CD1c-positive myeloid dendritic cell (primary cell): ENCODE measurements around the gene EPN2.

Experiments used
- DNase-seq: peaks from one replicate; pipeline ENCODE4 v3.0.0-alpha.2; 2016; ENCODE audit errors: extremely low spot score

EPN2 gene

DNA sequence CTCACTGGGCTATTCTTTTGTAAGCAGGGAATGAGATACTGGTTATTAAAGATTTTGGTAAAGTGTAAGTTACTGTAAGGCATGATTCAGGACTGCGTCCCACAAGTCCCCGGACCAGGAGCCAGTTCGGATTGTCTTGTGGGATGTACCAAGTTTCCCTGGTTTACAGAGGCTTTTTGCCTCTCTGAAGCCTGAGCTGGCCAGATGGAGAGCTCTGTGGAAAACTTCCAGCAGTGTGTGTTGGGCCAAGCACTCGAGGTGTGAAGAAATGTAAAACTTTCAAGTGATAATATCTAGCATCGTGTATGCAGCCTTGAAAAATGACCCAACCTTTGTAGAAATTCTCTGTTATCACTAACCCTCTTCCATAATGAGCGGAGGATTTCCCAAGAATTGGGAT lies 2.4 kb downstream of the EPN2 start:
- DNase-seq = no peak

DNA sequence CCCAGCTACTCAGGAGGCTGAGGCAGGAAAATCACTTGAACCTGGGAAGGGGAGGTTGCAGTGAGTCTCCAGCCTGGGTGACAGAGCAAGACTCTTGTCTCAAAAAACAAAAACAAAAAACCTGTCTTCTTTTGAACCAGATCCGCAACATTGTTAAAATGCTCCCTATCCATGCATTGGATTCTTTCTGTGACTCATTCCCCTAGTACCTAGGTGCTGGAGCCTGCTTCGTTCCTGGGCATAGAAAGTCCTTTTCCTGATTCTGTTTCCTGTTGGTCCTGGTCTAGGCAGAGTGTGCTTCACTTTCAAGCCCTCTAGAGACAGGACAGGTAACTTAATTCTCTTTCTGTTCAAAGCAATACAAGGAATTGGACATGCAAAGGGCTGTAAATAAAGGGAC lies 5.2 kb downstream of the EPN2 start:
- no peak for DNase-seq

DNA sequence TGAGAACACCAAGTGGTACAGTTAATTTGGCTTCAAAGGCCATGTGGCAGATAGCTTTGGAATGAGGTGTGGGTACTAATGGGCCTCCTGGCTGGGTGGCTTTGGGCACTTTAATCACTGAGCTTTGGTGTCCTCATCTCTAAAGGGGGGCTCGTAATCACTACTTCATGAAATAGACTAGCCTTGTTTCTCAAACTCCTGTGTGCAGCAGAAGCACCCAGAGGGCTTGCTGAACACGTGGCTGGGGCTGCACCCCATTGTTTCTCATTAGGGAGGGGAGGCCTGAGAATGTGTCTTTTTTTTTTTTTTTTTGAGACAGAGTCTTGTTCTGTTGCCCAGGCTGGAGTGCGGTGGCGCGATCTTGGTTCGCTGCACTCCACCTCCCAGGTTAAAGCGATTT lies 5.8 kb downstream of the EPN2 start:
- no peak for DNase-seq

DNA sequence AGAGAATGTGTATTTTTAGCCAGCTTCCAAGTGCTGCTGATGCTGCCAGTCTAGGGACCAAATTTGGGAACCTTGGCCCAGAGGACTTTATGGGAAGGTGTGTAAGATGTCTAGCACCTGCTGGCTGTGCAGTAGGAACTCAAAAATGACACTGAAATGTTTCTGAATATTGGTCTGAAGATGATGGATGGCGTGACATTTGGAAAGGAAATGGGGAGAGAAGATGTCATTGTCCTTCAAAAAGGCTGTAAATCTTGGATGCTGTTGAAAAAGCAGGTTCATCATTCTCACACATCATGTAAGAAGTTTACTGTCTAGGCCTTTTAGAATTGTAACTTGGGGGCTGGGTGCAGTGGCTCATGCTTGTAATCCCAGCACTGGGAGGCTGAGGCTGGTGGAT lies 6.7 kb downstream of the EPN2 start:
- DNase-seq = no peak

DNA sequence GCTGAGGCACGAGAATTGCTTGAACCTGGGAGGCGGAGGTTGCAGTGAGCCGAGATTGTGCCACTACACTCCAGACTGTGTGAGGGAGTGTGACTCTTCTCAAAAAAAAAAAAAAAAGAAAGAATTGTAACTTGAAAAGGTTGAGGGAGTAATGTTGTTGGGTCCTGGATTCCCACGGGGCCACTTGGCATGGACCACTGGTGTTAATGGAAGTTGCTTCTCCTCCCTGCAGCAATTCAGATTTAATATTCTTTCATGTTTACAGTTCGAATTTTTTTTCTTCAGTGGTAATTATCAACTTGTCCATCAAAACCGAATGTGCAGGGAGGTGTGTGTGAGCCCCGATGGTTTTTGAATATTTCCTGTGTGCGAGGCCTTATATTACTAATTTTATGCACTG lies 7.2 kb downstream of the EPN2 start:
- DNase-seq = no peak

DNA sequence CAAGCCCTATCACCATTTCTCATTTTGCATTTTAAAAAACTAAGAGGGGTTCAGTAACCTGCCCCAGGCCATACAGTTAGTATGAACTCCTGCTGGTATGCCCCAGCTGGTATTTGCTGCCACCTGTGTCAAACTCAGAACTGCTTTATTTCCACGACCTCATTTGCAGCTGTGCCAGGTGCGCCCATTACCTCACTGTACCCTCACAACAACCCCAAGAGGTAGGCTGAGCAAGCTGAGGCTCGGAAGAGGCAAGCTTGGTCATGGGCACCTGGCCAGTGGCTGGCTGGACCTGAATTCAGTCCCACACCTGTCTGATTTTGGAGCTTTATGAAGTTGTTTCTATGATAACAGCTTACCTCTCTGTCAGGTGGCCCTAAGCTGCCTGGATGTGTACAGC lies 7.6 kb downstream of the EPN2 start:
- no peak for DNase-seq

DNA sequence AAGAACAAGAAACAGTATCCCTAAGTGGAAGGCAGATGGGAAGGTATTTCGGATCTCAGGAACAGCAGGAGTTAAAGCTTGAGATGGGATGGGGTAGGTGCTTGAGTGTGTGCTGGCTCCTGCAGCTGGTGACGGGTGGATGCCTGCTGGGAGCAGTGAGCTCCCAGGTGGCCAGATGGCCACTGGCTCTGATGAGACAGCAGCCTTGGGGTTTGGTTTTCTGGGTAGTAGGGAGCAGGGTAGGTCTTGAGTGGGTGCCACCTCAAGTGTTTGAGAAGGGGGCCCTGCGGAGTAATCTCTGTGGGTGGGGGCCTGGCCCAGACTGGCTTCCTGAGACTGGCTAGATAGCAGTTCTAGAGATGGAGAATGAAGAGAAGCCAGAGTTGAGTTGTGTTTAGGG lies 10.3 kb downstream of the EPN2 start:
- DNase-seq = no peak

DNA sequence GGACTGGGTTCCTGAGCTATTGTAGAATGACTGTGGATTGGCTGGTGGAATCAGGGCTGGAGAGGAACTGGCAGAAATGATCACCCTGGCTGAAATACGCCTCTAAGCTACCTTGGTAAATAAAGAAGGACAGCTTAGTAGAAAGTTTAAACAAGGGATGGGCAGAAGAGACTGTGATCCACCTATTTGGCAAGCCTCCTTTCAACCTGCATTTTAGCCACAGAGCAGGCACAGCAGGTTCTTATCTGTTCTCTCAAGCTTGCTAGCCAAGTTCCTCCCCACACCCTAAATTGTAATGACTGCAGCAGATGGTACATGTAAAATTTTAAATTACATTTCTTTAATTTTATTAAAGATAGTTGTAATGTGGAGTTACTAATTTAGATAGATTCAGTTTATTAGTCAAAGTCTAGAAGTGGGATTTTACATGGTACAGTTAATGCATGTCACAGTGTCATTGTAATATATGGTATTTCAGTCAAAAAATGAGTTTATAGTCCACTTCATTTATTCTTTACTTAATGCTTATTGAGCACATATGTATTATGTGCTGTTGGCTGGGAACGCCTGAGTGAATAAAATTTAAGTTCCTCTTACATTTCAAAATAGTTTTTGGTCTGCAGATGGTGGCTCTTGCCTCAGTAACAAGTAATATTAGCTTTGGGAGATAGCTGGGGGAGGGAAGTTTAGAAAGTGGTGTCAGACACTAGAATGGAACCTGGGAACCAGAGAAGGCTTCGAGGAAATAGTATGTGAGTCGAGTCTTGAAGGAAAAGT lies 11.2 kb downstream of the EPN2 start:
- no peak for DNase-seq

DNA sequence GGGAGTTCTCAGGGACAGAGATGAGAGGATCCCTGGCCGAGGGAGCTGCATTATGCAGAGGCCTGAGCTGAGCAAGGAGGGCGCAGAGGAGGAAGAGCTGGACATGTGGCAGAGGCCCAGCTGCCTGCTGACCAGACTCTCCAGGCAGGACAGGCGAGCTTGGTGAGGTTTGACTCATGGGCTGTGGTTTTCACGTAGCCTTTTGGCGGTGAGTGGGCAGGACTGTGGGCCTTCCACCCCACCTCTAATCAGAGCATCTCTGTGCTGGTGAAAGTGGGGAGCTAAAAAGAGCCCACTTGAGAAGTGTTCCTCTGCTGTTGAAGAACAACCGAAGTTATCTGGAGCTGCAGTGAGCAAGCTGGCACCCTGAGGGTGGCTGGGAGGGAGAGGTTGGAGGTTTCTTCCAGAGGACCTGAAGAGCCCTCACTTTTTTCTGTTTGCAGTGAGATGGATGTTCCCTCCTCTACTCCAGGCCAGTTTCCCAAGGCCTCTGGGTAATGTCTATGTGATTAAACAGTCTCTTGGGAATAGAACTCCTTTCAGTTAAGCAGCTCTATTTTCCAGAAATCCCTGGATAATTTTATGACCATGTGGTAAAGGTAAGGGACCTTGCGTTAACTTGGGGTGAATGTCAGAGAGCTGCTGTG lies 11.9 kb downstream of the EPN2 start:
- no peak for DNase-seq

DNA sequence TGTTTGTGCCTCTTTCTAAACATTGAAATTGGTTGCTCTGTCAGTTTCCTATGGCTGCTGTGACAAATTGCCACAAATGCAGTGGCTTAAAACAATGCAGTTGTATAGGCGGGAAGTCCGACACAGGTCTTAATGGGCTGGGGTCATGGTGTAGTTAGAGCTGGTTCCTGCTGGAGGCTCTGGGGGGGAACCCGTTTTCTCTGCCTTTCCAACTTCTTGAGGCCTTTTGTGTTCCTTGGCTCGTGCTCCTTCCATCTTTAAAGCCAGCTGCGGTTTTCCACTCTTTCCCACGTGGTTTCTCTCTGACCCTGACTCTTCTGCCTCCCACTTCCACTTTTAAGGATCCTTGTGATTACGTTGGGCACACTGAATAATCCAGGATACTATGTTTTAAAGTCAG lies 12.5 kb downstream of the EPN2 start:
- DNase-seq = no peak

DNA sequence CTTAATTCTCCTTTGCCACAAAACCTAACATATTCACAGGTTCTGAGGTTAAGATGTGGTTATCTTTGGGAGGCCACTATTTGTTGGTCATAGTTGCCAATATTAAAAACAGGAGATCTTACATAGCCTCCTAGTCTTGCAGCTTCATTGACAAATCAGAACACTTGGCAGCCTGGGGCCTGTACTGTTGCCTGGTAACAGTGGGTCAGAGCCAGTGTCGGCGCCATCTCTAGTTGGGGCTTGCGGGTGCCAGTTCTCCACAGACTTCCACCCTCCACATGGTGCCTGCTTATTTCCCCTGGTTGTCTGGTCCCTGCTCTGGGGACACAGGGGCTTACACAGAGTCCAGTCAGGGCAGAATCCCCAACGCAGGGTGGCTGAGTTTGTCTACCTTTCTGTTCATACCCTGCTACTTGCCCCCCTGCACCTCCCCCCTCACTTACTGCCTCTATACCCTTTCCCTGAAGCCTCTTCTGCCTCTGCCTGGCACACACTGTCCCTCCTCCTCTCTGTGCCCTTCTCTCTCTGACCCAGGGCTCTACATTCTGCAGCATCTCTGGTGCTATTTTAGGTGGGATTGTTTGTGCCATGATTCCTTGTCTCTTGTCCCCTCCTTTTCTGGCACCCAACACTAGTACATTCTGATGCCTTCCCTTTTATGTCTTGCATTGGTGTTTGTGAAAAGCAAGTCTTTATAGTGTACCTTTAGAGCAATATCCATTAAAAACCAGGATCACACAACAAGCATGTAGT lies 13.4 kb downstream of the EPN2 start:
- no peak for DNase-seq

DNA sequence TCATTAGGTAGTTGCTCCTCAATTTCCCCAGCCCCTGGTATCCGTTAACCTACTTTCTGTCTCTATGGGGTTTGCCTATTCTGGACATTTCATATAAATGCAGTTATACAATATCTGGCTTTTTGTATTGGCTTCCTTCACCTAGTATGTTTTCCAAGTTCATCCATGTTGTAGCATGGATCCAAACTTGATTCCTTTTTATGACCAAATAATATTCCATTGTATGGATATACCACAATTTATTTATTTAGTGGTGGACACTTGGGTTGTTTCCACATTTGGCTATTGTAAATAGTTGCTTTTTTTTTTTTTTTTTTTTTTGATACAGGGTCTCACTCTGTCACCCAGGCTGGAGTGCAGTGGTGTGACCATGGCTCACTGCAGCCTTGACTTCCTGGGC lies 15.9 kb downstream of the EPN2 start:
- DNase-seq = no peak

DNA sequence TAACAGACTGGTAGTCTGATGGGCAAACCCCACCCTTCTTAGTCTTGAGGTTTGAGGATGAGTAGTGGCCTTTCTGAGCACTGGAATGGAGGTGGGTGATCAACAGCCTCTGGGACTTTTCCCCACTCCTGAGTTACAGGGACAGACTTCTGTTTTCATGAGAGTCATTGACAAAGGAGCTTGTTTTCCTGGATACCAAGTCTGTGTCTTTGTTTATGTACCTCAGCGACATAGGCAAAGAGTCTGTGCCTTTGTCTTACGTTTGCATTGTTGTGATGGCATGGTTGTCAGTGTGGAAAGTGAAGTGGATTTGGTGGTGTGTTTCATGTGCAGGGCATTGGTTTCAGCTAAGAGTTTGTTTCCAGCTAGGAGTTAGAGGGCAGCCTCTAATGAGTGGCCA lies 17.5 kb downstream of the EPN2 start:
- DNase-seq = no peak

DNA sequence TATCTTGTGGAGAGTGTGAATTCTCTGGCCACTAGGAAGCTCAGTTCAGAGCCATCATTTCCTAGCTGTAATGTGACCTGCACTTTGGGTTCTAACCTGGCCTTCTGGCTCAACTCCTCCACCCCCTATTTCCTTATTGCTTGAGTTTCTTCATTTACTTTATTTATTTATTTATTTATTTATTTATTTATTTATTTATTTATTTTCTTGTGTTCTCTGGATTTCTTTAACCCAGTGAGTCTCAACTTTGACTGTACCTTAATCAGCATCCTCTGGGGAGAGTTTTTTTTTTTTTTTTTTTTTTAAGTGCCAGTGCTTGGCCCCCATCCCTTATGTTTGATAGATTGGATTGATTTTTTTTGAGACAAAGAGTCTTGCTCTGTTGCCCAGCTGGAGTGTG lies 18.1 kb downstream of the EPN2 start:
- DNase-seq = no peak

DNA sequence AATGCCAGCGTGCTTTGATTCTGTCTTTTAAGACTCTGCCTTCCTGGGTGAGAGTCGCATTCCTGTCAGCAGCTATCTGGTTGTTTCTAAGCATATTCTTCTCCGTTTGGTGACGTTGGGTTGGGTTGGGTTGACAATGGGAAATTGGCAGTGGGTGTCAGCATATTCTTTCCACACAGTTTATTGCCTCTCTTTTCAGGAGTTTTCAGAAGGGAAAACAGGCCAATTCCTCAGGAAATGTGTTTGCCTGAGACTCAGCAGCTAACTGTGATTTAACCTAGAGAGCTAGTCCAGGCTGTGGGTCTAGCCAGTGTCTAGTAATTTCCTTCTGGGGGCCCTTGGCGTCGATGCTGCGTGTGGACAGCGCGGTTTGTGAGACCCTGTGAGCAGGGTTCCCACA lies 21.2 kb downstream of the EPN2 start:
- DNase-seq = no peak

DNA sequence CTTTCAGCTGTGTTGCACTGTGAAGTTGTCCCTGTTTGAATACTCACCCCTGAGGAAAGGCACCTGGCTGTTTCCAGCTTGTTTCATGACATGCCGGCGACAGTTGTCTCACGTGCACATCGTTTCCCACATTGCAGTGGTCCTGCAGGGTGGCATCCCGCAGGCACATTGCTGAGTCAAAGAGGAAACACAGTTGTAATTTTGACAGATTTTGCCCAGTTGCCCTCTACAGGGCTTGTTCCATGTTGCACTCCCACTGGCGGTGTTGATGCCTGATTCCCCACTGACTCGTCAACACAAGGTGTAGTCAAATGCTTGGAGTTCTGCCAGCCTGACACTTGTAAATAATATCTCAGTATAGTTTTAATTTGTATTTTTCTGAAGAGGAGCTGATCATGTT lies 23.8 kb downstream of the EPN2 start:
- DNase-seq = peak; percentile 33

DNA sequence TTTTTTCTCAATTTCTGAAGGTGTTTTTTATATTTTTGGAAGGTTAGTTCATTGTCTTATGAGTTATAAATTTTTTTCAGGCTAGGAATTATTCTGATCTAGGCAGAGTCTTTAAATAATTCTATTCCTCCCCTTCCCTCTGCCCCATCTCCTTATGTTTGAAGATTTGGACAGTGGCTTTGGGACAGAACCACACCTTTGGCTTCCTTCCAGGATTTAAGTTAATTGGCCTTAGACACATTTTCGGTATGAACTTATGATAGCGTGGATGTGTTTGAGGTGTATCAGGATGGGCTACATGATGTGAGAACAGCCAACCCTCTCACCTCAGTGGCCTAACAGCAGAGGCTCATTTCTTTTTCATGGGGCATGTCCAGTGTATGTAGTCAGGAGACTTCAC lies 24.3 kb downstream of the EPN2 start:
- no peak for DNase-seq

DNA sequence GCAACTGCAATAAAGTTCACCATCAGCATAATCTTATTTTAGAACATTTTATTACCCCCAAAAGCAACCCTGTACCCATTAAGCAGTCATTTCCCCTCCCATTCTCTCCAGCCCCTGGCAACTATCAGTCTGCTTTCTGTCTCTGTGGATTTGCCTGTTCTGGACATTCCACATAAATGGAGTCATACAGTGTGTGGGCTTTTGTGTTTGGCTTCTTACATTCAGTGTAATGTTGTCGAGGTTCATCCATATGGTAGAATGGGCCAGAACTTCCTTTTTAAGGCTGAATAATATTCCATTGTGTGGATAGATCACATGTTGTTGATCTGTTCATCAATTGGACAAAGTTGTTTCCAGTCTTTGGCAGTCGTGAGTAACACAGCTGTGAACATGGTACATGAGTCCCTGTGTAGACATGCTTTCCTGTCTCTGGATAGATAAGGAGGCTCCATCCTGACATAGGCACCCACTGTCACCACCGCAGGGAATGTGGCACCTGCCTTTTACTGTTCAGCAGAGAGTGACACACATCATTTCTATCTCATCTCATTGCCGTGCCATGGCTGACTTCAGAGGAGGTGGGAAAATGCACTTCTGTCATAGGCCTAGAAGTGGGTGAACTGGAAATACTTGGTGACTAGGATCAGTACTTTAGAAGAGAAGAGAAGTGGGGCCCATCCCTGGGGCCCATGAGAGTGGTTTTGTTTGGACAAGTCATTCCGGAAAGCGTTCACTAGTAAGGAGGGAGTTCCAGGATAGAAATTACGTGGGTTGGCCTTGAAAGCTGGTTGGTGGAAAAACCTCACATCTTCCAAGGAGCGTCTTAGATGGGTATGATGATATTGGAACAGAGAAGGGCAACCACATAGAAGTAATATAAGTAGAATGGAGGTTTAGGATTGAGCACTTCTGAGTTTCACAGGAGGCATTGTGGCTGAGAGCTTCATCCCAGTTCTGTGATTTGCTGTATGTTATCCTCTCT lies 25.8 kb downstream of the EPN2 start:
- no peak for DNase-seq

DNA sequence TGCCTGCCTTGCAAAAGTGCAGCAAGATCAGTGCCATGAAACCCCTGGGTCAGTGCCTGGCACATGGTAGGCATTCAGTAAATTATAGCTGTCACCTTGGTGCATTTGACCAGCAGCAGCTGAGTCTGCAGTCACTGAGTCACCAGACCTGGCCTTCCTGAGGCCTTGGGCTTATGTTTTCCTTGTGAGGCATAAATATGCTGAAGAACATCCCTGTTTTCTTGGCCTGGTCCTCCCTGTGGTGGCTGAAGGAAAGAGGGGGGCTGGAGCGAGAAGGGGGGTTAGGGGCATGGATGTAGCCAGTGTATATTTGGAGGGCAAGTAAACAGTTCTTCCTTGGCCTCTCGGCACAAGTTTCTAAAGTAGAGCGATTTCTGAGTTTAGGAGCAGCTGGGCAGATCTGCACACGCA lies 26.5 kb downstream of the EPN2 start:
- DNase-seq = no peak

DNA sequence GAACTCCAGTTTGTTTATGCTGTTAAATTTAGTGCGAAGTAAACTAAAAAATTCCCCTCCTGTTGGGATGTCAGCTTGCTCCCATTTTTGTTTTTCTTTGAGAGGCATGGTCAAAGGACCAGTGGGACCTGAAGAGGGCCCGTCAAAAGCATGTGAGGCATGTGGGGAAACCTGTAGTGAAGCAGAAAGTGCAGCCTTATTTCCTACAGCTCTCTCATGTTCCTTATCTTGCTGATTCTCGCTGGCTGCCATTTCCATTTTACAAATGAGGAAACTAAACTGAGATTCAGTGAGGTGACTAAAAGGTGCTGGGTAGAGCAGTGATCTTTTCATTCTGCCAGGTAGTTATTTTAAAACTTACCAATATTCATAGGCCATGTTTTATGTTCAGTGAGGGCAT lies 27.1 kb downstream of the EPN2 start:
- DNase-seq = no peak

DNA sequence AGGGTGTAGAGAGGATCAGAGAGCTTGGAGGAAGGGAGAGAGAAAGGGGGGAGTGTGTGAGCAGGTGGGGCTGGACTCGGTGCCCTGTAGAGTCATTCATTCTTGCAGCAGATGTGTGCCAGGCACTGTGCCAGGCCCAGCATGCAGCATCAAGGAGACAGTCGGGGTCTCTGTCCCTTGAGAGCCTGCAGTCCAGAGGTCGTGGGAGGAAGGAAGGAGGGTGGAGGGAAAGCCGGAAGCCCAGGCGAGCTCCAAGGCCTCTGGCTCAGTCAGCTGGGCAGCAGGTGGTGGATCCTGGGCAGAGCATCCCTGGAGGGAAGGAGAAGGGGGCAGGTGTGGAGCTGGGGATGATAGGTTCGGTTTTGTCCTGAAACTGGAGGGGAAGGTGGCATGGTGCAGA lies 27.5 kb downstream of the EPN2 start:
- no peak for DNase-seq

DNA sequence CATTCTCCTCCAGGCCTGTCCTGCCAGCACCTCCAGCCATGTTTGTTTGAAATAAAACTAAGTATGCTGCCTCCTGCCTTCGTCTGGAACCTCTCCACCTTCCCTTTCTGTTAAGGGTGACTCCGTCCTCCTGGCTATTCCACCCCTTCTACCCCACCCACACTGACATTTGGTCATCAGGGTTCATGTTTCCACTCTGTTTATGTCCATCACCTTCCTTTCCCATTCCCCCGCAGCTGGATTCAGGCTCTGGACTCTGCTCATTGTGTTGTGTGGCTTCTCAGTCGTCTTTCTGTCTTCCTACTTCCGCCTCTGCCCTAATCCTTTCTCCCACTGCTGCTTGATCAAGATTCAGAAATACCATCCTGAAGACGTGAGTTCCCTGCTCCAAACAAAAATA lies 28.6 kb downstream of the EPN2 start:
- DNase-seq = no peak
